H1 (cell line): ENCODE measurements around the gene TBX6. TPM values are rescaled to one million over a fixed set of nuclear protein-coding genes. Genes with fewer than 3 reads are reported as not detected.

Experiments used
- CTCF ChIA-PET: fragments of 300-600 bp; sonication (Branson Sonifier 250); formaldehyde crosslinking; loops from one replicate; lab custom pipeline; 2021; ENCODE audit not compliant: partially characterized antibody; lab: Charles Lee
- POLR2A ChIA-PET: fragments of 300-600 bp; sonication (Branson Sonifier 250); formaldehyde crosslinking; loops from one replicate; lab custom pipeline; 2021; ENCODE audit warnings: inconsistent platforms; ENCODE audit not compliant: partially characterized antibody; lab: Charles Lee
- DNase-seq, 2 experiments: peaks; one replicate each; pipeline versions ENCODE4 v3.0.0 to v3.0.0-alpha.2; 2010 to 2022; ENCODE audit warnings: low spot score in 2 of 2, low read depth in 1 of 2, mixed read lengths in 1 of 2
- FAIRE-seq: peaks from 2 replicates; lab custom pipeline; 2011; peaks lifted over from hg19 to GRCh38; lab: Jason Lieb, UNC
- H2AFZ ChIP-seq: 2 replicates; pipeline ENCODE4 v1.8.1; 2012; ENCODE audit warnings: low read length, inconsistent platforms
- H2AK5ac ChIP-seq: 2 replicates; pipeline ENCODE4 v1.6.1; 2013; ENCODE audit warnings: low read depth, low read length
- H2BK120ac ChIP-seq: replicated peaks from 2 replicates; pipeline ENCODE3; 2013; ENCODE audit warnings: low read depth, low read length, inconsistent platforms
- H2BK12ac ChIP-seq: 2 replicates; pipeline ENCODE4 v1.6.1; 2013; ENCODE audit warnings: low read depth, low read length
- H2BK15ac ChIP-seq: 2 replicates; pipeline ENCODE4 v1.6.1; 2013; ENCODE audit warnings: low read length
- H2BK20ac ChIP-seq: 2 replicates; pipeline ENCODE4 v1.6.1; 2013; ENCODE audit warnings: low read length
- H2BK5ac ChIP-seq: 2 replicates; pipeline ENCODE4 v1.6.1; 2013; ENCODE audit warnings: low read depth, low read length
- H3K14ac ChIP-seq: 2 replicates; pipeline ENCODE4 v1.6.1; 2013; ENCODE audit warnings: inconsistent platforms; ENCODE audit not compliant: insufficient read length
- H3K18ac ChIP-seq: 2 replicates; pipeline ENCODE4 v1.6.1; 2013; ENCODE audit warnings: low read length; ENCODE audit errors: extremely low read depth
- H3K23ac ChIP-seq: 2 replicates; pipeline ENCODE4 v1.6.1; 2013; ENCODE audit warnings: inconsistent platforms; ENCODE audit not compliant: insufficient read length
- H3K23me2 ChIP-seq: 2 replicates; pipeline ENCODE4 v1.6.1; 2013; ENCODE audit warnings: low read depth, low read length
- H3K27ac ChIP-seq: 2 replicates; pipeline ENCODE4 v1.6.1; 2011; ENCODE audit warnings: low read depth, low read length, inconsistent platforms
- H3K27me3 ChIP-seq, 4 experiments: replicated peaks in 1 of 4; 1 replicate in 1 of 4; 2 replicates in 3 of 4; pipeline versions ENCODE4 v1.6.1 to v1.8.1; 2011 to 2013; ENCODE audit warnings: low read length in 3 of 4, mild to moderate bottlenecking in 3 of 4, inconsistent platforms in 2 of 4, mixed read lengths in 2 of 4, moderate library complexity in 1 of 4; ENCODE audit not compliant: control insufficient read depth in 3 of 4, insufficient read depth in 3 of 4; ENCODE audit errors: extremely low read depth in 1 of 4
- H3K36me3 ChIP-seq, 4 experiments: 2 replicates each; pipeline versions ENCODE4 v1.6.1 to v1.8.1; 2011 to 2013; ENCODE audit warnings: mild to moderate bottlenecking in 4 of 4, low read length in 3 of 4, moderate library complexity in 2 of 4, control low read depth in 1 of 4, inconsistent platforms in 1 of 4; ENCODE audit not compliant: insufficient read depth in 4 of 4, control insufficient read depth in 2 of 4
- H3K4ac ChIP-seq: replicated peaks from 2 replicates; pipeline ENCODE3; 2013; ENCODE audit warnings: low read length, low read depth, mixed read lengths, inconsistent platforms; ENCODE audit not compliant: insufficient read length
- H3K4me1 ChIP-seq, 4 experiments: replicated peaks in 1 of 4; 1 replicate in 1 of 4; 2 replicates in 3 of 4; pipeline versions ENCODE4 v1.6.1 to v1.8.1; 2011 to 2013; ENCODE audit warnings: low read length in 3 of 4, inconsistent platforms in 2 of 4, mixed read lengths in 1 of 4; ENCODE audit not compliant: insufficient read depth in 4 of 4, control insufficient read depth in 3 of 4
- H3K4me2 ChIP-seq, 2 experiments: 2 replicates each; pipeline versions ENCODE4 v1.6.1 to v1.8.1; 2011 to 2013; ENCODE audit warnings: low read depth in 2 of 2, low read length in 2 of 2, control low read depth in 1 of 2, inconsistent platforms in 1 of 2, mild to moderate bottlenecking in 1 of 2; ENCODE audit not compliant: insufficient read depth in 1 of 2
- H3K4me3 ChIP-seq, 4 experiments: fragments of 200-600, 300-600 bp in 1 of 4; sonication (generic), shearing (Covaris generic), sonication (Bioruptor Twin) in 1 of 4; 2 replicates each; pipeline versions ENCODE4 v1.5.1 to v1.8.1; 2011 to 2016; ENCODE audit warnings: low read length in 4 of 4, low read depth in 3 of 4, control low read depth in 2 of 4, inconsistent platforms in 2 of 4, mild to moderate bottlenecking in 2 of 4, mixed read lengths in 1 of 4, moderate library complexity in 1 of 4; ENCODE audit not compliant: insufficient read depth in 2 of 4; ENCODE audit errors: extremely low read depth in 1 of 4
- H3K56ac ChIP-seq: replicated peaks from 2 replicates; pipeline ENCODE3; 2013; ENCODE audit warnings: low read depth, mild to moderate bottlenecking, mixed read lengths, low read length, inconsistent platforms; ENCODE audit not compliant: insufficient read length
- H3K79me1 ChIP-seq: 2 replicates; pipeline ENCODE4 v1.6.1; 2013; ENCODE audit warnings: low read depth, low read length, control low read depth
- H3K79me2 ChIP-seq, 2 experiments: 2 replicates each; pipeline versions ENCODE4 v1.6.1 to v1.8.1; 2012 to 2013; ENCODE audit warnings: low read length in 2 of 2, mild to moderate bottlenecking in 2 of 2, inconsistent platforms in 1 of 2; ENCODE audit not compliant: insufficient read depth in 2 of 2, control insufficient read depth in 1 of 2
- H3K9ac ChIP-seq, 4 experiments: replicated peaks in 1 of 4; 1 replicate in 1 of 4; 2 replicates in 3 of 4; pipeline versions ENCODE4 v1.6.1 to v1.8.1; 2011 to 2013; ENCODE audit warnings: low read depth in 3 of 4, low read length in 3 of 4, control low read depth in 2 of 4, mild to moderate bottlenecking in 2 of 4, moderate library complexity in 2 of 4, inconsistent platforms in 1 of 4; ENCODE audit errors: extremely low read depth in 1 of 4
- H3K9me3 ChIP-seq, 2 experiments: 2 replicates each; pipeline versions ENCODE4 v1.6.1 to v1.8.1; 2012 to 2013; ENCODE audit warnings: mild to moderate bottlenecking in 2 of 2, moderate library complexity in 2 of 2, control low read depth in 1 of 2, inconsistent platforms in 1 of 2, low read depth in 1 of 2, low read length in 1 of 2, mixed read lengths in 1 of 2; ENCODE audit not compliant: insufficient read depth in 2 of 2
- H4K20me1 ChIP-seq, 2 experiments: replicated peaks in 1 of 2; 2 replicates each; pipeline versions ENCODE3 to v1.8.1; 2011 to 2013; ENCODE audit warnings: inconsistent platforms in 2 of 2, low read length in 2 of 2, mild to moderate bottlenecking in 1 of 2; ENCODE audit not compliant: insufficient read depth in 2 of 2, control insufficient read depth in 1 of 2
- H4K5ac ChIP-seq: 2 replicates; pipeline ENCODE4 v1.6.1; 2013; ENCODE audit warnings: low read length, low read depth, mixed read lengths, inconsistent platforms; ENCODE audit not compliant: insufficient read length
- H4K8ac ChIP-seq: 2 replicates; pipeline ENCODE4 v1.8.0; 2013; ENCODE audit warnings: mild to moderate bottlenecking, moderate library complexity, low read length, inconsistent platforms; ENCODE audit not compliant: insufficient read depth; ENCODE audit errors: extremely low read depth
- H4K91ac ChIP-seq: replicated peaks from 2 replicates; pipeline ENCODE3; 2013; ENCODE audit warnings: low read length, mixed read lengths, inconsistent platforms; ENCODE audit not compliant: insufficient read length
- EGR1 ChIP-seq: IDR thresholded peaks from 2 replicates; pipeline ENCODE4 v1.6.1; 2011; ENCODE audit warnings: low read depth, low read length, borderline replicate concordance
- SIRT6 ChIP-seq: IDR thresholded peaks from one replicate; pipeline ENCODE4 v1.7.1; 2012; ENCODE audit warnings: low read length, inconsistent platforms
- TCF12 ChIP-seq: IDR thresholded peaks from 2 replicates; pipeline ENCODE4 v1.6.1; 2011; ENCODE audit warnings: low read depth, mild to moderate bottlenecking, low read length
- WGBS, 2 experiments: shearing (Covaris generic) in 1 of 2; methylation state at CpG; one replicate each; pipeline versions ENCODE4 v1.1.6 to v1.1.7; 2013 to 2015; ENCODE audit warnings: low lambda C conversion rate in 2 of 2, mixed read lengths in 2 of 2, inconsistent platforms in 1 of 2, low coverage in 1 of 2, missing lambda C conversion rate in 1 of 2; ENCODE audit not compliant: insufficient replicate concordance in 2 of 2, insufficient coverage in 1 of 2, insufficient read length in 1 of 2; ENCODE audit errors: extremely low coverage in 1 of 2, missing lambda C conversion rate in 1 of 2; 5-methylcytosine and 5-hydroxymethylcytosine counted together
- polyA plus RNA-seq, 7 experiments: library from polyadenylated mRNA; depleted of rRNA in 3 of 7; stranded (reverse) in 5 of 7; unstranded in 2 of 7; fragments of >200 nt in 5 of 7; fragments of 200-250 nt in 2 of 7; gene quantifications; 1 replicate in 5 of 7; 2 replicates in 1 of 7; 4 replicates in 1 of 7; pipeline versions ENCODE4 v1.2.1 to v1.2.3, GENCODE V29; 2011 to 2013; ENCODE audit warnings: missing spikeins in 2 of 7, mixed read lengths in 2 of 7
- total RNA-seq: library from RNA; stranded (reverse); fragmentation: NEBNext Ultra II Directional; extraction: Animal tissue kit (Norgen Biotek cat#: 25700); gene quantifications from 2 replicates; pipeline ENCODE4 v1.2.1, GENCODE V29; 2021

TBX6 gene
- total and polyA plus RNA-seq, 2 of the 8 experiments (the other 6 are each of a cell fraction or from before 2014, with no cell fraction given) = 2.2 to 2.8 TPM

GRCh38 chr16:30115238-30115637 lies 23.5 kb upstream of the TBX6 start:
- H3K4me3 ChIP-seq = no peak overlapping the region
- H3K9ac ChIP-seq = no peak overlapping the region
- no peak overlapping the region for H2BK5ac ChIP-seq
- peaks cover 2 to 6% of the 10 kb centered on the region in 2 experiments for H4K20me1 ChIP-seq
- H3K27ac ChIP-seq = no peak overlapping the region
- no peak overlapping the region for H2BK120ac ChIP-seq
- peaks cover 0 to 4% (median 0%) of the 10 kb centered on the region in 4 experiments; a peak in 1 of 8 replicates for H3K36me3 ChIP-seq
- DNase-seq = no peak
- H4K91ac ChIP-seq = no peak overlapping the region
- H3K18ac ChIP-seq = no peak overlapping the region
- H3K79me1 ChIP-seq = no peaks in the 10 kb centered on the region
- ChIA-PET POLR2A (interaction anchor here (1.1 to 16.3 kb wide), 2 partner anchors 10 to 23 kb away, joined by 4 to 169 read pairs; partner anchors contain the start of genes TBX6 and YPEL3), CTCF (interaction anchor here (6.7 kb wide), 1 partner anchor 25 kb away, joined by 90 read pairs; the partner anchor contains the start of gene TBX6)
- no peak overlapping the region for H3K23ac ChIP-seq
- H2AFZ ChIP-seq = no peak overlapping the region
- H3K79me2 ChIP-seq = no peaks in the 10 kb centered on the region
- H3K14ac ChIP-seq = no peak overlapping the region
- H3K9me3 ChIP-seq = no peaks in the 10 kb centered on the region
- no peak overlapping the region for H2BK15ac ChIP-seq
- H4K8ac ChIP-seq = no peak overlapping the region
- H2AK5ac ChIP-seq = no peak overlapping the region
- H3K27me3 ChIP-seq = no peaks in the 10 kb centered on the region
- H3K4me2 ChIP-seq = no peak overlapping the region
- TF ChIP-seq SIRT6 (no peak), TCF12 (peak; percentile 63; the same call in 1 of the 2 replicates), EGR1 (no peak)
- TF ChIP-seq, all 59 proteins: peak for 1
- H3K23me2 ChIP-seq = no peaks in the 10 kb centered on the region
- no peak overlapping the region for H3K56ac ChIP-seq
- H4K5ac ChIP-seq = no peak overlapping the region
- no peak overlapping the region for H3K4ac ChIP-seq
- FAIRE-seq = no peak
- no peak overlapping the region for H2BK12ac ChIP-seq
- no peak overlapping the region for H2BK20ac ChIP-seq
- WGBS, 2 experiments = 77% methylated on average over 7 of the region's 7 CpGs; no CpG with 5 or more reads in 1 of the 2 experiments
- H3K4me1 ChIP-seq = peaks cover 0 to 12% (median 6%) of the 10 kb centered on the region in 4 experiments; a peak in 5 of 7 replicates
